Neuronal stem cell (in vitro differentiated cells): ENCODE results near the gene NPAS3.

Experiments used
- DNase-seq: peaks from one replicate; pipeline ENCODE4 v3.0.0-alpha.2; 2013; ENCODE audit warnings: low spot score
- H2AFZ ChIP-seq: one replicate; pipeline ENCODE4 v1.6.1; 2013; ENCODE audit warnings: mild to moderate bottlenecking, low read length, inconsistent platforms
- H2AK5ac ChIP-seq: 2 replicates; pipeline ENCODE4 v1.6.1; 2013; ENCODE audit warnings: low read depth, mild to moderate bottlenecking, inconsistent platforms, low read length, moderate library complexity, mixed read lengths
- H2BK120ac ChIP-seq: 2 replicates; pipeline ENCODE4 v1.6.1; 2013; ENCODE audit warnings: low read depth, mild to moderate bottlenecking, inconsistent platforms, low read length, moderate library complexity, mixed read lengths
- H2BK12ac ChIP-seq: one replicate; pipeline ENCODE4 v1.6.1; 2013; ENCODE audit warnings: low read length, inconsistent platforms
- H2BK15ac ChIP-seq: 2 replicates; pipeline ENCODE4 v1.6.1; 2013; ENCODE audit warnings: mild to moderate bottlenecking, low read length, inconsistent platforms, mixed read lengths
- H2BK5ac ChIP-seq: one replicate; pipeline ENCODE4 v1.6.1; 2013; ENCODE audit warnings: inconsistent platforms, mild to moderate bottlenecking, low read length, moderate library complexity
- H3K14ac ChIP-seq: one replicate; pipeline ENCODE4 v1.6.1; 2013; ENCODE audit warnings: low read length, inconsistent platforms
- H3K18ac ChIP-seq: 2 replicates; pipeline ENCODE4 v1.6.1; 2013; ENCODE audit warnings: low read length, inconsistent platforms
- H3K23ac ChIP-seq: 2 replicates; pipeline ENCODE4 v1.6.1; 2013; ENCODE audit warnings: low read depth, mild to moderate bottlenecking, mixed read lengths, low read length, inconsistent platforms; ENCODE audit not compliant: poor library complexity
- H3K27ac ChIP-seq: replicated peaks from 3 replicates; pipeline ENCODE4 v1.5.1; 2013; ENCODE audit warnings: low read length, inconsistent platforms
- H3K27me3 ChIP-seq, 3 experiments: 2 replicates each; pipeline ENCODE4 v1.6.1; 2013; ENCODE audit warnings: low read length in 3 of 3, mild to moderate bottlenecking in 2 of 3, inconsistent platforms in 1 of 3, low read depth in 1 of 3, mixed read lengths in 1 of 3, moderate library complexity in 1 of 3; ENCODE audit not compliant: control insufficient read depth in 3 of 3, insufficient read depth in 3 of 3
- H3K36me3 ChIP-seq, 2 donors: replicated peaks in 1 of 2; 2 replicates each; pipeline ENCODE4 v1.6.1; 2013; ENCODE audit warnings: low read length in 2 of 2; ENCODE audit not compliant: control insufficient read depth in 2 of 2, insufficient read depth in 2 of 2
- H3K4ac ChIP-seq: 2 replicates; pipeline ENCODE4 v1.6.1; 2013; ENCODE audit warnings: inconsistent platforms, mild to moderate bottlenecking, low read length, moderate library complexity
- H3K4me1 ChIP-seq, 2 donors: 1 replicate in 1 of 2; 2 replicates in 1 of 2; pipeline ENCODE4 v1.6.1; 2013; ENCODE audit warnings: low read length in 2 of 2, low read depth in 1 of 2; ENCODE audit not compliant: control insufficient read depth in 2 of 2, insufficient read depth in 1 of 2
- H3K4me2 ChIP-seq: one replicate; pipeline ENCODE4 v1.6.1; 2013; ENCODE audit warnings: mild to moderate bottlenecking, low read length, inconsistent platforms; ENCODE audit not compliant: insufficient read depth, poor library complexity, severe bottlenecking
- H3K4me3 ChIP-seq, 2 donors: 2 replicates each; pipeline ENCODE4 v1.5.1; 2013; ENCODE audit warnings: low read length in 2 of 2, mild to moderate bottlenecking in 2 of 2, inconsistent platforms in 1 of 2, moderate library complexity in 1 of 2
- H3K79me1 ChIP-seq: one replicate; pipeline ENCODE4 v1.6.1; 2013; ENCODE audit warnings: low read depth, mild to moderate bottlenecking, inconsistent platforms, low read length, moderate library complexity
- H3K9ac ChIP-seq: one replicate; pipeline ENCODE4 v1.6.1; 2013; ENCODE audit warnings: mild to moderate bottlenecking, low read depth, low read length, inconsistent platforms; ENCODE audit not compliant: poor library complexity
- H3K9me3 ChIP-seq, 2 donors: replicated peaks in 1 of 2; 2 replicates each; pipeline versions ENCODE3 to v1.6.1; 2013; ENCODE audit warnings: low read length in 2 of 2, mild to moderate bottlenecking in 2 of 2, inconsistent platforms in 1 of 2, low read depth in 1 of 2, mixed read lengths in 1 of 2, moderate library complexity in 1 of 2; ENCODE audit not compliant: control insufficient read depth in 2 of 2, insufficient read depth in 1 of 2
- H4K8ac ChIP-seq: one replicate; pipeline ENCODE4 v1.6.1; 2013; ENCODE audit warnings: low read depth, mild to moderate bottlenecking, inconsistent platforms, low read length, moderate library complexity
- H4K91ac ChIP-seq: one replicate; pipeline ENCODE4 v1.6.1; 2013; ENCODE audit warnings: low read length, low read depth, mild to moderate bottlenecking, inconsistent platforms; ENCODE audit not compliant: poor library complexity
- WGBS, 2 donors: extraction: QIAGEN DNeasy Blood & Tissue Kit; methylation state at CpG; one replicate each; pipeline ENCODE4 v1.1.7; 2013; ENCODE audit warnings: missing lambda C conversion rate in 2 of 2, mixed read lengths in 1 of 2; ENCODE audit not compliant: insufficient read length in 2 of 2, insufficient replicate concordance in 1 of 2; ENCODE audit errors: extremely low coverage in 2 of 2; 5-methylcytosine and 5-hydroxymethylcytosine counted together

The NPAS3 gene

GRCh38 chr14:33035416-33036194 lies 96.9 kb downstream of the NPAS3 start:
- Histone ChIP-seq H4K8ac (no peak overlapping the region), H4K91ac (no peak overlapping the region), H3K9me3 (peaks cover 0 to 7% of the 10 kb centered on the region in 2 donors), H2BK15ac (no peak overlapping the region), H3K79me1 (no peaks in the 10 kb centered on the region), H3K23ac (no peak overlapping the region), H3K4me3 (no peak overlapping the region), H3K27me3 (no peaks in the 10 kb centered on the region), H3K18ac (no peak overlapping the region), H2AFZ (no peak overlapping the region), H3K4me2 (no peak overlapping the region), H2BK5ac (no peak overlapping the region), H3K14ac (no peak overlapping the region), H3K4ac (no peak overlapping the region), H3K9ac (no peak overlapping the region), H3K36me3 (peaks cover 0 to 26% of the 10 kb centered on the region in 2 donors), H2BK12ac (no peak overlapping the region), H2BK120ac (no peak overlapping the region), H3K4me1 (peaks cover 2 to 23% of the 10 kb centered on the region in 2 donors), H3K27ac (no peak overlapping the region), H2AK5ac (no peak overlapping the region)
- no CpG with 5 or more reads among the region's 5 CpGs for WGBS, 2 donors
- no peak for DNase-seq

GRCh38 chr14:33039311-33039710 lies 100.6 kb downstream of the NPAS3 start:
- Histone ChIP-seq H3K27me3 (no peaks in the 10 kb centered on the region), H2AFZ (no peak overlapping the region), H2AK5ac (no peak overlapping the region), H3K79me1 (no peaks in the 10 kb centered on the region), H3K18ac (no peak overlapping the region), H3K9ac (no peak overlapping the region), H4K8ac (no peak overlapping the region), H2BK5ac (no peak overlapping the region), H2BK120ac (no peak overlapping the region), H3K27ac (no peak overlapping the region), H2BK12ac (no peak overlapping the region), H3K4me1 (peaks cover 2 to 17% of the 10 kb centered on the region in 2 donors), H3K36me3 (peaks cover 0 to 41% of the 10 kb centered on the region in 2 donors), H2BK15ac (no peak overlapping the region), H3K4me2 (no peak overlapping the region), H3K9me3 (peaks cover 0 to 40% of the 10 kb centered on the region in 2 donors), H4K91ac (no peak overlapping the region), H3K4ac (no peak overlapping the region), H3K4me3 (no peak overlapping the region), H3K14ac (no peak overlapping the region), H3K23ac (no peak overlapping the region)
- DNase-seq, result no peak
- no CpG with 5 or more reads among the region's 3 CpGs for WGBS, 2 donors

GRCh38 chr14:33040372-33041140 lies 101.9 kb downstream of the NPAS3 start:
- H3K4me2 ChIP-seq, result no peak overlapping the region
- H3K23ac ChIP-seq, result no peak overlapping the region
- no peak overlapping the region for H3K27ac ChIP-seq
- no peak overlapping the region for H2BK12ac ChIP-seq
- no peak overlapping the region for H3K4me3 ChIP-seq
- H2BK120ac ChIP-seq, result no peak overlapping the region
- no peak overlapping the region for H3K9ac ChIP-seq
- no peak overlapping the region for H4K91ac ChIP-seq
- no peak overlapping the region for H3K14ac ChIP-seq
- H3K27me3 ChIP-seq, result no peaks in the 10 kb centered on the region
- no peak overlapping the region for H3K18ac ChIP-seq
- peaks cover 5 to 52% of the 10 kb centered on the region in 2 donors for H3K9me3 ChIP-seq
- no peak overlapping the region for H2BK15ac ChIP-seq
- H3K36me3 ChIP-seq, result peaks cover 1 to 53% of the 10 kb centered on the region in 2 donors
- DNase-seq, result no peak
- H3K79me1 ChIP-seq, result no peaks in the 10 kb centered on the region
- H3K4ac ChIP-seq, result no peak overlapping the region
- H2AK5ac ChIP-seq, result no peak overlapping the region
- no peak overlapping the region for H4K8ac ChIP-seq
- no peak overlapping the region for H2BK5ac ChIP-seq
- no CpG with 5 or more reads among the region's 3 CpGs for WGBS, 2 donors
- no peak overlapping the region for H2AFZ ChIP-seq
- H3K4me1 ChIP-seq, result peaks cover 2 to 17% of the 10 kb centered on the region in 2 donors

GRCh38 chr14:33042591-33042990 lies 103.9 kb downstream of the NPAS3 start:
- no peak overlapping the region for H2BK12ac ChIP-seq
- no peak overlapping the region for H3K27ac ChIP-seq
- no peak overlapping the region for H3K4me2 ChIP-seq
- H3K27me3 ChIP-seq, result no peaks in the 10 kb centered on the region
- no CpG with 5 or more reads among the region's 1 CpG for WGBS, 2 donors
- H2AK5ac ChIP-seq, result no peak overlapping the region
- no peak overlapping the region for H3K4me3 ChIP-seq
- no peak overlapping the region for H2BK15ac ChIP-seq
- no peaks in the 10 kb centered on the region for H3K79me1 ChIP-seq
- no peak overlapping the region for H2BK120ac ChIP-seq
- no peak overlapping the region for H3K18ac ChIP-seq
- no peak overlapping the region for H3K14ac ChIP-seq
- H3K4ac ChIP-seq, result no peak overlapping the region
- peaks cover 2 to 17% of the 10 kb centered on the region in 2 donors for H3K4me1 ChIP-seq
- H2BK5ac ChIP-seq, result no peak overlapping the region
- H4K91ac ChIP-seq, result no peak overlapping the region
- H4K8ac ChIP-seq, result no peak overlapping the region
- no peak for DNase-seq
- no peak overlapping the region for H3K23ac ChIP-seq
- H2AFZ ChIP-seq, result no peak overlapping the region
- H3K9me3 ChIP-seq, result peaks cover 5 to 63% of the 10 kb centered on the region in 2 donors
- no peak overlapping the region for H3K9ac ChIP-seq
- H3K36me3 ChIP-seq, result peaks cover 1 to 68% of the 10 kb centered on the region in 2 donors
